ENCODE measurements around the gene VTN.
"Not testable (repeated sequence)": the region's sequence is repeated elsewhere in the genome, so short reads cannot be mapped to it uniquely, and the experiment has no call there.

DNA sequence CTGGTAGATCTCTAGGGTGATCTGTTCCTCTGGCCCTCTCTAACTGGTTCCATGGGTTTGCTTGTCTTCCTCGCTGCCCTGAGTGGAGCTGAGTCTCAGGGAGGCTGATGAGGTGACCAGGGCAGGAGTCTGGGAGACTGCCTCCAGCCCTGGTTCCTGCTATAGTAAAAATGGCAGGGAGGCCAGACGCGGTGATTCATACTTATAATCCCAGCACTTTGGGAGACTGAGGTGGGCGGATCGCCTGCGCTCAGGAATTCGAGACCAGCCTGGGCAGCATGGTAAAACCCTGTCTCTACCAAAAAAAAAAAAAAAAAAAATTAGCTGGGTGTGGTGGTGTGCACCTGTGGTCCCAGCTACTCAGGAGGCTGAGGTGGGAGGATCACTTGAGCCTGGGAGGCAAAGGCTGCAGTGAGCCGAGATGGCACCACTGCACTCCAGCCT, 31.3 kb downstream of the VTN start:
- TF ChIP-seq JUN (IDR thresholded peaks at IDR 0.05; ENCODE audit: borderline replicate concordance, insufficient read depth, insufficient read length, low read depth); EZH2 (IDR thresholded peaks at IDR 0.05; ENCODE audit: borderline replicate concordance, low read depth, low read length, severe bottlenecking); GATA2 (IDR thresholded peaks at IDR 0.05; ENCODE audit: insufficient read depth, insufficient read length, low read depth, low read length); POLR2A (IDR thresholded peaks at IDR 0.05; ENCODE audit: low read depth, low read length): not testable (repeated sequence)
- TF ChIP-seq, protein P1, sequence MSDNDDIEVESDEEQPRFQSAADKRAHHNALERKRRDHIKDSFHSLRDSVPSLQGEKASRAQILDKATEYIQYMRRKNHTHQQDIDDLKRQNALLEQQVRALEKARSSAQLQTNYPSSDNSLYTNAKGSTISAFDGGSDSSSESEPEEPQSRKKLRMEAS (IDR thresholded peaks at IDR 0.05; ENCODE audit: insufficient read depth, insufficient read length): not testable (repeated sequence)
- TF ChIP-seq, protein P2, sequence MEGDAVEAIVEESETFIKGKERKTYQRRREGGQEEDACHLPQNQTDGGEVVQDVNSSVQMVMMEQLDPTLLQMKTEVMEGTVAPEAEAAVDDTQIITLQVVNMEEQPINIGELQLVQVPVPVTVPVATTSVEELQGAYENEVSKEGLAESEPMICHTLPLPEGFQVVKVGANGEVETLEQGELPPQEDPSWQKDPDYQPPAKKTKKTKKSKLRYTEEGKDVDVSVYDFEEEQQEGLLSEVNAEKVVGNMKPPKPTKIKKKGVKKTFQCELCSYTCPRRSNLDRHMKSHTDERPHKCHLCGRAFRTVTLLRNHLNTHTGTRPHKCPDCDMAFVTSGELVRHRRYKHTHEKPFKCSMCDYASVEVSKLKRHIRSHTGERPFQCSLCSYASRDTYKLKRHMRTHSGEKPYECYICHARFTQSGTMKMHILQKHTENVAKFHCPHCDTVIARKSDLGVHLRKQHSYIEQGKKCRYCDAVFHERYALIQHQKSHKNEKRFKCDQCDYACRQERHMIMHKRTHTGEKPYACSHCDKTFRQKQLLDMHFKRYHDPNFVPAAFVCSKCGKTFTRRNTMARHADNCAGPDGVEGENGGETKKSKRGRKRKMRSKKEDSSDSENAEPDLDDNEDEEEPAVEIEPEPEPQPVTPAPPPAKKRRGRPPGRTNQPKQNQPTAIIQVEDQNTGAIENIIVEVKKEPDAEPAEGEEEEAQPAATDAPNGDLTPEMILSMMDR (IDR thresholded peaks at IDR 0.05; ENCODE audit: extremely low read depth in 1 of 2, insufficient read depth in 1 of 2, low read depth in 1 of 2, low read length in 2 of 2): not testable (repeated sequence)

All from endothelial cell of umbilical vein (primary cell).